Measurements from ENCODE around the gene GABRB2. TPM values are rescaled to one million over a fixed set of nuclear protein-coding genes. Genes with fewer than 3 reads are reported as not detected.

Gene GABRB2
- total RNA-seq, 1 donor from 2014 or later, result not detected

GRCh38 chr5:161314033-161314432 lies 232.5 kb downstream of the GABRB2 start:
- no peak for DNase-seq
- H3K27ac Mint-ChIP-seq (ENCODE audit: unreplicated experiment), result no peak overlapping the region
- H3K4me3 Mint-ChIP-seq (ENCODE audit: unreplicated experiment), result no peak overlapping the region

DNA sequence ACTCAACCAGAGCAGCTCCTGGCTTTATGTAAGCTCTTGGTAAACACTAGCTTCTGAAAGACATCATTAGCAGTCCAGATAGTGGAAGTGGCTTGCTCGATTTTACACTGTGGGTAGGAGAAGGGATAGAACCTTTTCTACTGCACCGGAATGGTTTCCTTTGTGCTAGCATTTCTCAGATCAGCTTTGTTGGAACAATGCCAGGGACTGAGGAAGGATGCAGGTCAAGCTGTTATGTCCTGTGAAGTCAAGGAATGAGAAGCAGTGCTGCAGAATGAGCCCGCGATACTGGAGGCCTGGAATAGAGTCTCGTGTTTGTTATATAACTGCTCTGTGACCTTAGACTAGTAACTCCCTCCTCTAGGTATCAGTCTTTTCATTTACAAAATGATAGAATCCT lies 233.6 kb downstream of the GABRB2 start:
- no peak overlapping the region for H3K4me3 Mint-ChIP-seq (ENCODE audit: unreplicated experiment)
- H3K9me3 Mint-ChIP-seq (ENCODE audit: unreplicated experiment), result peaks cover 2% of the 10 kb centered on the region
- H3K27me3 Mint-ChIP-seq (ENCODE audit: unreplicated experiment), result no peaks in the 10 kb centered on the region
- peaks cover 9% of the 10 kb centered on the region for H3K4me1 Mint-ChIP-seq (ENCODE audit: low read depth, unreplicated experiment)
- no peaks in the 10 kb centered on the region for H3K36me3 Mint-ChIP-seq (ENCODE audit: unreplicated experiment)
- no peak for DNase-seq
- no peak overlapping the region for H3K27ac Mint-ChIP-seq (ENCODE audit: unreplicated experiment)
- TF ChIP-seq, protein P1, sequence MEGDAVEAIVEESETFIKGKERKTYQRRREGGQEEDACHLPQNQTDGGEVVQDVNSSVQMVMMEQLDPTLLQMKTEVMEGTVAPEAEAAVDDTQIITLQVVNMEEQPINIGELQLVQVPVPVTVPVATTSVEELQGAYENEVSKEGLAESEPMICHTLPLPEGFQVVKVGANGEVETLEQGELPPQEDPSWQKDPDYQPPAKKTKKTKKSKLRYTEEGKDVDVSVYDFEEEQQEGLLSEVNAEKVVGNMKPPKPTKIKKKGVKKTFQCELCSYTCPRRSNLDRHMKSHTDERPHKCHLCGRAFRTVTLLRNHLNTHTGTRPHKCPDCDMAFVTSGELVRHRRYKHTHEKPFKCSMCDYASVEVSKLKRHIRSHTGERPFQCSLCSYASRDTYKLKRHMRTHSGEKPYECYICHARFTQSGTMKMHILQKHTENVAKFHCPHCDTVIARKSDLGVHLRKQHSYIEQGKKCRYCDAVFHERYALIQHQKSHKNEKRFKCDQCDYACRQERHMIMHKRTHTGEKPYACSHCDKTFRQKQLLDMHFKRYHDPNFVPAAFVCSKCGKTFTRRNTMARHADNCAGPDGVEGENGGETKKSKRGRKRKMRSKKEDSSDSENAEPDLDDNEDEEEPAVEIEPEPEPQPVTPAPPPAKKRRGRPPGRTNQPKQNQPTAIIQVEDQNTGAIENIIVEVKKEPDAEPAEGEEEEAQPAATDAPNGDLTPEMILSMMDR (IDR thresholded peaks at IDR 0.05; ENCODE audit: partially characterized antibody, unreplicated experiment), result no peak

More at GRCh38 chr5:161314033-161314432, 232.5 kb downstream of the GABRB2 start:
- TF ChIP-seq, protein P1 (IDR thresholded peaks at IDR 0.05; ENCODE audit: partially characterized antibody, unreplicated experiment), result no peak
- H3K27me3 Mint-ChIP-seq (ENCODE audit: unreplicated experiment), result no peaks in the 10 kb centered on the region
- peaks cover 2% of the 10 kb centered on the region for H3K9me3 Mint-ChIP-seq (ENCODE audit: unreplicated experiment)
- no peaks in the 10 kb centered on the region for H3K36me3 Mint-ChIP-seq (ENCODE audit: unreplicated experiment)
- peaks cover 9% of the 10 kb centered on the region for H3K4me1 Mint-ChIP-seq (ENCODE audit: low read depth, unreplicated experiment)

DNA sequence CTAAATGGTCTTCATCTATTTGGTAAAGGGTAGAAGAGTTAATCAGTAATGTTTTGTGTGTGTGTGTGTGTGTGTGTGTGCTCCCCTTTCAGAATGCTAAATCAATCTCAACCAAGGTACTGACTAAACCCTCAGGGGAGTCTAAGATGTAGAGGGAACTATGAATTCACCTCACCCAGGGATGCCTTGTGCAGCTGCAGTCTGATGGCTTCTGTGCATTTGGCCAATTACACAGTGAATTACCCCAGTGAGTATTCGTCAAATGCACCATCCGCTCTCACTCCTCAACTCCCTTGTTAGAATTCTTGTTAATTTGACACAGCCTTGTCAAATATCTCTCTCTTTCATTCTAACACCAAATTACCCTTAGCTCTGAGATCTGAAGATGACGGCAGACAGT lies 234.6 kb downstream of the GABRB2 start:
- no peaks in the 10 kb centered on the region for H3K27me3 Mint-ChIP-seq (ENCODE audit: unreplicated experiment)
- no peaks in the 10 kb centered on the region for H3K36me3 Mint-ChIP-seq (ENCODE audit: unreplicated experiment)
- no peak overlapping the region for H3K4me3 Mint-ChIP-seq (ENCODE audit: unreplicated experiment)
- peaks cover 2% of the 10 kb centered on the region for H3K9me3 Mint-ChIP-seq (ENCODE audit: unreplicated experiment)
- DNase-seq, result no peak
- H3K27ac Mint-ChIP-seq (ENCODE audit: unreplicated experiment), result no peak overlapping the region
- TF ChIP-seq, protein P1 (IDR thresholded peaks at IDR 0.05; ENCODE audit: partially characterized antibody, unreplicated experiment), result no peak
- H3K4me1 Mint-ChIP-seq (ENCODE audit: low read depth, unreplicated experiment), result peaks cover 9% of the 10 kb centered on the region

DNA sequence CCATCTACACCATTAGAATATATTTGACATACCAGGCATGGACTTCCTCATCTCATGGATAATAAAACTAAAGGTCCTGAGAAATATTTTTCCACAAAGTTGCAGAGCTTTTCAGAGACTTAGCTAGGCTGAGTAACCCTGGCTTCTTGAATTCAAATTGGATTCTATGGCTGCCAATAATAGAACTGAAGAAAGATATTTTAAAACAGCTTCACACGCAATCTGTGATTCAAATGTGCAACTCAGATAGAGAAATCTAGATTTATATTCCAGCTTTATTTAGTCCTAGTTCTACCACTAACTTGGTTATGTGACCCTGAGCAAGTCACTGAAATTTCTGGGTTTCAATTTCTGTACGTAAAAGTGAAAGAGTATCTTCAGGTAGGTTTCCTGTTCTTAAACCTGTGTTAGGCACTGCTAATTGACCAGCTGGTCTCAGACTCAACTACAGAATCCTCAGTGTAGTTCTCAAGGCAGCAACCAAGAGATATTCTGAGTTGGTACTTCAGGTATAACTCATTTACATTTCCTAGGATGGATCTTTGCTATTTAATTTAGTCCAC lies 235.3 kb downstream of the GABRB2 start:
- Mint-ChIP-seq H3K4me3 (ENCODE audit: unreplicated experiment) (no peak overlapping the region), H3K4me1 (ENCODE audit: low read depth, unreplicated experiment) (peaks cover 9% of the 10 kb centered on the region), H3K27me3 (ENCODE audit: unreplicated experiment) (no peaks in the 10 kb centered on the region), H3K9me3 (ENCODE audit: unreplicated experiment) (peaks cover 2% of the 10 kb centered on the region), H3K27ac (ENCODE audit: unreplicated experiment) (no peak overlapping the region), H3K36me3 (ENCODE audit: unreplicated experiment) (no peaks in the 10 kb centered on the region)
- DNase-seq, result no peak
- TF ChIP-seq, protein P1 (IDR thresholded peaks at IDR 0.05; ENCODE audit: partially characterized antibody, unreplicated experiment), result no peak

DNA sequence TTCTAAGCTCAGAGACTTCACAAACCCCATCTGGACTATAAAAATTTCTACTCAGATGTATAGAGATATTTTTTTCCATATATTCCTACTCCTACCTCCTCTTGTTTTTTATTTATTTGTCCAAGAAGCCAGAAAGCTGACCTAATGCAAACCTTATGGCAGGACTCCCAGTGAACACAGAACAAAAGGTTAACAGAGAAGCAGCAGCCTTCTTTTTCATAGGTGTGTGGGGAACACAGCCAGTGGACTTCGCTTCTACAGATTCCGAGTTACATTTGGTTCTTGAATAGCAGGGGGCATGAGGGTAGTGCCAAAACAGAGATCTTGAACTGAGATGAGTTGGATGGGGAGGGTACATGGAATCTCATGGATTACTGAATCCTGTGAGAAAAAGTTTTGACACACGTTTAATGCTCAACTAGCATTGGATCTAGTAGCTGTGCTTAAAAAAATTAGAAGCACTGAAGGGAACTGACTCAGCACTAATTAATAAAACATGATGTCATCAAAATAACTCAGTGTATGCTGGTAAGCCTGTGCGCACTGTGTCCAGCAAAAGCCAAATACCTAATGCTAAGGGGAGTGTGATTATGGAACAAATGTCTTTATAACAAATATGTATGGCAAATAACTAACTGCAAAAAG lies 240.1 kb downstream of the GABRB2 start:
- Mint-ChIP-seq H3K4me3 (ENCODE audit: unreplicated experiment) (no peak overlapping the region), H3K27me3 (ENCODE audit: unreplicated experiment) (no peaks in the 10 kb centered on the region), H3K27ac (ENCODE audit: unreplicated experiment) (no peak overlapping the region), H3K36me3 (ENCODE audit: unreplicated experiment) (no peaks in the 10 kb centered on the region), H3K9me3 (ENCODE audit: unreplicated experiment) (peaks cover 2% of the 10 kb centered on the region), H3K4me1 (ENCODE audit: low read depth, unreplicated experiment) (peaks cover 6% of the 10 kb centered on the region)
- TF ChIP-seq, protein P1 (IDR thresholded peaks at IDR 0.05; ENCODE audit: partially characterized antibody, unreplicated experiment), result no peak
- DNase-seq, result no peak
